Hippocampal formation (tissue), 2 donors: Measurements from ENCODE around the gene YAF2.

ENCODE experiments used
- DNase-seq, 2 donors: peaks; one replicate each; lab custom pipeline; 2025; lab: John Stamatoyannopoulos, UW

Gene YAF2, protein sequence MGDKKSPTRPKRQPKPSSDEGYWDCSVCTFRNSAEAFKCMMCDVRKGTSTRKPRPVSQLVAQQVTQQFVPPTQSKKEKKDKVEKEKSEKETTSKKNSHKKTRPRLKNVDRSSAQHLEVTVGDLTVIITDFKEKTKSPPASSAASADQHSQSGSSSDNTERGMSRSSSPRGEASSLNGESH

GRCh38 chr12:42238240-42239140 lies at the start of gene YAF2:
Gene YAF2, minus strand, starts transcription at chr12:42238248. Its CDS starts 68 bp downstream, at chr12:42238180.
- peak; percentile 77 to 88 for DNase-seq

- no peak for DNase-seq
These were observed 48.7 kb upstream of the YAF2 start for GRCh38 chr12:42286741-42287140.

- DNase-seq: no peak
These were observed 47.4 kb upstream of the YAF2 start for GRCh38 chr12:42285431-42285830.

- no peak for DNase-seq
These were observed 46.8 kb upstream of the YAF2 start for GRCh38 chr12:42284876-42285275.

- DNase-seq: no peak
These were observed 46.1 kb upstream of the YAF2 start for GRCh38 chr12:42284157-42284556.

DNA sequence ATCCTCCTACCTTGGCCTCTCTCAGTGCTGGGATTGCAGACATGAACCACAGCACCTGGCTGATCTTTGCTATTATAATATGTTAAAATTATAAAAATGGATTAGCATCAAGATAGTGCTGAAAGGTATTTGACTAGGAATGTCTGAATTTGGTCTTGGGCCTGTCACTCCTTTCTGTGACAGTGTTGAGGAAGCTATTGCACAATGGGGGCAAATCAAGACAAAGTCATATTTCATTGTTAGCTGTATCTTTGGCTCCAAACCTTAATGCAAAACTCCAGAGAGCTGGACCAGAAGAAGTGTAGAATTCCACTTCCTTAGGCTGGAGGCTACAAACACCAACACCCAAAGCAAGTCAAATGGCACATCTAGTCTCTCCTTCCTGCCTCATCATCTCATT lies 45.7 kb upstream of the YAF2 start:
- DNase-seq: no peak

- no peak for DNase-seq
These were observed 44.2 kb upstream of the YAF2 start for GRCh38 chr12:42282294-42282693.

GRCh38 chr12:42281844-42282243 lies 43.8 kb upstream of the YAF2 start:
- DNase-seq: no peak

GRCh38 chr12:42281278-42281677 lies 43.2 kb upstream of the YAF2 start:
- no peak for DNase-seq

- no peak for DNase-seq
These were observed 40.1 kb upstream of the YAF2 start for GRCh38 chr12:42278128-42278510.

GRCh38 chr12:42277396-42278127 lies 39.5 kb upstream of the YAF2 start:
- DNase-seq: no peak

GRCh38 chr12:42275499-42275898 lies 37.5 kb upstream of the YAF2 start:
- no peak for DNase-seq

DNA sequence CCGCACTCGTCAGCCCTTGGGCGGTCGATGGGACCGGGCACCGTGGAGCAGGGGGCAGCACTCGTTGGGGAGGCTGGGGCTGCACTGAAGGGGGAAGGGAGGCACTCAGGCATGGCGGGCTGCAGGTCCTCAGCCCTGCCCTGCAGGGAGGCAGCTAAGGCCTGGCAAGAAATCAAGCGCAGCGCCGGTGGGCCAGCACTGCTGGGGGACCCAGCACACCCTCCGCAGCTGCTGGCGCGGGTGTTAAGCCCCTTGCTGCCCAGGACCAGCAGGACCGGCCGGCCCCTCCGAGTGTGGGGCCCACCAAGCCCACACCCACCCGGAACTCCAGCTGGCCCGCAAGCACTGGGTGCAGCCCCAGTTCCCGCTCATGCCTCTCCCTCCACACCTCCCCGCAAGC lies 35.7 kb upstream of the YAF2 start:
- no peak for DNase-seq

DNA sequence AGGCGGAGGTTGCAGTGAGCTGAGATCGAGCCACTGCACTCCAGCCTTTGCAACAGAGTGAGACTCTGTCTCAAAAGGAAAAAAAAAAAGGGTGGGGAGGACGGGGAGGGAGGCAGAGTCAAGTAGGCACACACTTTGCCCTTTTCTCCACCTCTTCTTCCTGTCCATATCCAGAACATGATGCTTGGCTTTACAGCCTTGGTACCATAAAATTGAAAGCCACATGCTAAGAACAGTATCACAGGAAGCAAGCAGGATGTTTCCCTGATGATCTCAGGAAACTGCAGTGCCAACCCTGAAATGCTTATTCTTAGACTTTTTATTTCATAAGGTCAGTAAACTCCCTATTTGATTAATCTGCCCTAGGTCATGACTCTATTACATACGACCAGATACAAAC lies 32.5 kb upstream of the YAF2 start:
- DNase-seq: no peak

DNA sequence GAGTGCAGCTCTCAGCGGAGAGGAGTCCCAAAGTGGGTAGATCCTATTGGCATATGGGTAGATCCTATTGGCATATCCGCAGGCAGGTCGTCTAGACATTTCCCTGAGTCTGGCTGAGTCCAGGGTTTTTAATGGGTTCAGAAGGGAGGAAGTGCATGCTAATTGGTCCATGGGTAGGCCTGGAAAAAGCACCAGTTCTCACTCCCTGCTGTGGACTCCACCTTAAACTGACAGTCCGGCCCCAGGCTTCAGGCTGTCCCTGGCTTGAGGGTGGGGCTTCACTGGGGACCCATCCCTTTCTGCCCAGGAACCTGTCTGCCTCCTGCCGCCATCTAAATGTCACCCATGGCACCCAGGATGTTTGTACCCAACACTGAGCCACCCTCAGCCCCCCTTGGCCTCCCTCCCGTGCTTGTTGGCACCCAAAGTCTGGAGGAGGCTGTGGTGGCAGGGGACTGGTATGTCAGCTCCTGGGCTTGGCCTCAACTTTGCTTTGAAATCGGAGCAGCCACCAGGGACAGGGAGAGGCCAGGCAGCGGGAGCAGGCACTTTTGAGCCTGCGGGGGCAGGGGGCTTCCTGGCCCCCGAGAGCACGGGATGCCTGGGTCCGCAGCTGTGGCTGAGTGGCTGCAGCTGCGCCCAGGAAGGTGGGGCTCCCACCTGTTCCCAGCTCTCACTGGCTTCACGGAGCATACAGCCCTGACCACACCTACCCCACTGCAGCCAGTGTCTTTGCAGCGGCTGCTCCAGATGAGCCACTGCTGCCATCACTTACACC lies 29.6 kb upstream of the YAF2 start:
- no peak for DNase-seq

DNA sequence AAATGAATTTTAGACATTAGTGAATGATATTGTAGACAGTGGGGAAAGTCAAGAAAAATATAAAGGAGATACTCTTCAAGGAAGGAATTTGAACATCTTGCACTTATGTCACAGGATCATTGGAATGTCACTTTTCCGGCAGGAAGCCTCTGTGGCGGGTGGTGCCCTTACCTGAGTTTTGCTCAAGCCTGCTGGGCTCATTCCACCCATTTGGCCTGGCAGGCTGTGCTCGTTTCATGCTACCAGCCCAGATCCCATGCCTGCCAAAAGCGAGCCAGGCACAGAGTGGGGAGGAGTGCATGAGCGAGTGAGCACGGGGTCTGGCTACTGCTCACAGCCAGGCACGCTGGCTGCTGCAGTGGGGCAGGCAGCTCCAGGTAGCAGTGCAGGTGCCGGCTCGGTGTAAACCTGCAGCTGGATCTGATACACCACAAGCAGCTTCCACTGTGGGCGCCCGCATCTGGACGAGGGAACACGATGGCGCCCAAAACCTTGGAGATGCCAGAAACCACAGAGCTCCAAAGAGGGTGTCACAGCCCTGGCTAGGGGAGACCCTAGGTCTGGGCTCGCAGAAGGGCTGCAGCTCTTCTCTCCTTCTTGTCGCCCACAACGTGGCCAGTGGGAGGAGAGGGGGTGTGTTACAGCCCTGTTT lies 28.7 kb upstream of the YAF2 start:
- no peak for DNase-seq

DNA sequence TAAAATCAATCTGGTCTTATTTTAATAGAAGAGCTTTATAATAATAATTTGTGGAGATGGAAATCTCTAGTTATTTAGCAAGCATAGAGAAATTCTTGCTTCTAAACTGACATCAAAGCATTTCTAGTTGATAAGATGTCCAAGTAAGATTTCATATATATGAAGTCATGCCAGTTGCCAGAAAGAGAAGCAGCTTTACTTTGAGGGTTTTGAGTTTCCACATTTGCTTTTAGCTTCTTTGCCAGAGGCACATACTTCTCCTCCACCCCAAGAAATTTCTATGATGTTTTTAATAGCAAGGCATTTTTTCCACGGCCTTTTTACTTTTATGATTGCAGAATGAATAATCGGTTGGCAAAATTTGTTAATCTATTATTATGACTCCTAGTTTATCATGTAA lies 24.2 kb upstream of the YAF2 start:
- DNase-seq: no peak

DNA sequence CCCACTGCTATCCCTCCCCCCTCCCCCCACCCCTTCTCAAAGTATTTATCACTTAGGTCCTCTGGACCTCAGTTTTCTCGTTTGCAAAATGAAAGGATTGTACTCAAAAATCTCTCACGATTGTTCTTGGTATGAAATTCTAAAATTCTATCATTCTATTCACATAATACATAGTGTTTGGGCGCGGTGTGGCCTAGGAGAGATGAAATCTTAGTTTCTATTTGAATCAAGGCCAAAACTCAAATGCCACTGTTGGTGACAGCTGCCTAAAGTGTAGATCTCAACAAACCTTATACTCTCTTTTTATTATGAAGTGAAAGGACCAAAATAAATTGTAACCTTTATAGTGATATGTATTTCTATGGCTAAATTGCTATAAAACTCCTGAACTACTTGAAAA lies 23.7 kb upstream of the YAF2 start:
- DNase-seq: no peak

DNA sequence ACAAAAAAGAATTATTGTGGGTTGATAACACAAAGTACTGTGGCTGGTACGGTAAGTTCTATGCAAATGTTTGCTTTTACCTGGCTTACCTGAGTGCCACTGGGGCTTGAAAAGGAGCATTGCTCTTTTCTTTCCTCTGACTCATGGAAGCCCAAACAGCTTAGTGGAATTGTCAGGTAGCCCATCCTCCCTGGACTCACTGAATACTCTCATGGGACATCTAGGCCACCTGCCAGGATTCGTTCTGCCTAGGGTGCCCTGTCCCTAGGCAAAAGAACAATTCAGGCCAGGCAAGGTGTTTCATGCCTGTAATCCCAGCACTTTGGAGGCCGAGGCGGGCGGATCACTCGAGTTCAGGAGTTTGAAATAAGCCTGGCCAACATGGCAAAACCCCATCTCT lies 22.5 kb upstream of the YAF2 start:
- DNase-seq: no peak

- DNase-seq: no peak
These were observed 21.7 kb upstream of the YAF2 start for GRCh38 chr12:42259699-42260098.

- no peak for DNase-seq
These were observed 17.8 kb upstream of the YAF2 start for GRCh38 chr12:42255866-42256261.
